CD4-positive, alpha-beta T cell treated with Interleukin-10 for 1 hour (primary cell): ENCODE measurements around the gene ASGR2.
"Not testable (repeated sequence)": the region's sequence is repeated elsewhere in the genome, so short reads cannot be mapped to it uniquely, and the experiment has no call there.

Experiments used
- DNase-seq: peaks from one replicate; pipeline ENCODE4 v3.0.0-alpha.2; 2020

ASGR2 gene

GRCh38 chr17:7124923-7125322, 10.3 kb upstream of the ASGR2 start:
- no peak for DNase-seq

GRCh38 chr17:7123844-7124243, 9.2 kb upstream of the ASGR2 start:
- DNase-seq, result no peak

- no peak for DNase-seq
Measured at GRCh38 chr17:7122381-7122780, 7.8 kb upstream of the ASGR2 start.

- DNase-seq, result not testable (repeated sequence)
Measured at GRCh38 chr17:7120635-7121034, 6.0 kb upstream of the ASGR2 start.

GRCh38 chr17:7120123-7120522, 5.5 kb upstream of the ASGR2 start:
- DNase-seq, result no peak

- DNase-seq, result no peak
Measured at GRCh38 chr17:7119314-7119713, 4.7 kb upstream of the ASGR2 start.

- no peak for DNase-seq
Measured at GRCh38 chr17:7114875-7115614, 423 bp upstream of the ASGR2 start.

GRCh38 chr17:7113273-7114071, 1.1 kb downstream of the ASGR2 start:
- DNase-seq, result no peak

- DNase-seq, result no peak
Measured at GRCh38 chr17:7112510-7113108, 2.0 kb downstream of the ASGR2 start.

GRCh38 chr17:7111784-7112509, 2.7 kb downstream of the ASGR2 start:
- no peak for DNase-seq

GRCh38 chr17:7110617-7111306, 3.9 kb downstream of the ASGR2 start:
- DNase-seq, result no peak

- DNase-seq, result no peak
Measured at GRCh38 chr17:7109461-7110322, 4.9 kb downstream of the ASGR2 start.

- DNase-seq, result no peak
Measured at GRCh38 chr17:7108981-7109380, 5.6 kb downstream of the ASGR2 start.

GRCh38 chr17:7108560-7108925, 6.1 kb downstream of the ASGR2 start:
- DNase-seq, result no peak

GRCh38 chr17:7107795-7108559, 6.6 kb downstream of the ASGR2 start:
- DNase-seq, result no peak

- DNase-seq, result no peak
Measured at GRCh38 chr17:7107012-7107754, 7.4 kb downstream of the ASGR2 start.

GRCh38 chr17:7102421-7102820, 12.2 kb downstream of the ASGR2 start:
- DNase-seq, result no peak

- DNase-seq, result no peak
Measured at GRCh38 chr17:7101531-7101930, 13.1 kb downstream of the ASGR2 start.

- DNase-seq, result not testable (repeated sequence)
Measured at GRCh38 chr17:7100641-7101379, 13.8 kb downstream of the ASGR2 start.
